Uterus (tissue), 2 donors: ENCODE results near the gene PDE8A.

Experiments
- CTCF ChIP-seq, 4 experiments: fragments of 200-600 bp in 2 of 4; fragments of 450-650 bp in 2 of 4; sonication (generic) in 2 of 4; IDR thresholded peaks; one replicate each; pipeline ENCODE4 v1.5.1; 2016 to 2019; ENCODE audit warnings: antibody characterized with exemption in 4 of 4, mild to moderate bottlenecking in 2 of 4, moderate library complexity in 1 of 4
- POLR2A ChIP-seq, 2 donors: fragments of 450-650 bp; IDR thresholded peaks; one replicate each; pipeline ENCODE4 v1.6.1; 2016; ENCODE audit warnings: antibody characterized with exemption in 2 of 2, mild to moderate bottlenecking in 1 of 2, moderate library complexity in 1 of 2

- TF ChIP-seq CTCF (IDR thresholded peaks at IDR 0.05): no peak
- no peak for TF ChIP-seq POLR2A (IDR thresholded peaks at IDR 0.05)
Observed at GRCh38 chr15:85019815-85020590, 38.3 kb downstream of the PDE8A start.
